Astrocyte of the cerebellum (primary cell): ENCODE measurements around the gene GAST.

Experiments used
- DNase-seq: peaks from one replicate; pipeline ENCODE4 v3.0.0-alpha.2; 2011; ENCODE audit warnings: low read depth
- H3K4me3 ChIP-seq: 2 replicates; pipeline ENCODE4 v1.5.1; 2011; ENCODE audit warnings: mild to moderate bottlenecking, low read depth, low read length, moderate library complexity
- in situ Hi-C: cut with HindIII; loops from 2 replicates; pipeline ENCODE4 v1.10.0; 2017; ENCODE audit warnings: low sequenced_read_pairs
- TF ChIP-seq, protein P1 (sequence below): IDR thresholded peaks from 2 replicates; pipeline ENCODE4 v1.5.1; 2012; ENCODE audit warnings: low read length, low read depth, moderate library complexity, mild to moderate bottlenecking; ENCODE audit errors: missing control alignments

GAST gene, protein sequence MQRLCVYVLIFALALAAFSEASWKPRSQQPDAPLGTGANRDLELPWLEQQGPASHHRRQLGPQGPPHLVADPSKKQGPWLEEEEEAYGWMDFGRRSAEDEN

DNA sequence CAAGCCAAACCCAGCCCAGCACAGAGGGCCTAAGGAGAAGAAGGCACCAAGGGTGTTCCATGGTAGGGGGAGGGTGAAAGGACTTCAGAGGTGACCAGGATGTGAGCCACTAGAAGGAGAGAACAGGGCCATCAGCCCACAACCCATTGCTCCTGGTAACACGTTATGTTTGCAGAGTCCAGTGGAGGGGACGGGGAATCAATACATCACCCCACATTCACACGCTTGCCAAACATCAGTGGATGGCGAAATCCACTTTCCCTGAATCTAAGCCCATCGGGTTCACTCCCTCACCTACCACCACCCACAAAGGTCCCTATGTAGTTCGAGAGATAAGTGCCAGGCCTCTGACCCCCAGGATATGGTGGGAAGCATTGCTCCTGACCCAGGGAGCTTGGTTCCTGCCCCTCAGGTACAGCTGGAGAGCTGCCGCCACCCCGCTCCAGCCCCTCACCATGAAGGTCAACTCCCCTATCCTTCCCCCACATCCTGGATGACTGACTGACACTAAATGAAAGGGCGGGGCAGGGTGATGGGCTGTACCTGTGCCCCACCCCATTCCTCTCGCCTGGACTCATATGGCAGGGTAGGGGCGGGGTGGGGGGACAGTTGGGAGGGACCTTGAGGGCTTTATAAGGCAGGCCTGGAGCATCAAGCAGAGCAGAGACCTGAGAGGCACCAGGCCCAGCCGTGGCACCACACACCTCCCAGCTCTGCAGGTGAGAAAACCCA, at the start of gene GAST:
Gene GAST, plus strand, starts transcription at position 663 of the 732 bp plus-strand sequence. CDS start 3,106 bp downstream, outside the sequence.
- no peak for DNase-seq
- TF ChIP-seq, protein P1, sequence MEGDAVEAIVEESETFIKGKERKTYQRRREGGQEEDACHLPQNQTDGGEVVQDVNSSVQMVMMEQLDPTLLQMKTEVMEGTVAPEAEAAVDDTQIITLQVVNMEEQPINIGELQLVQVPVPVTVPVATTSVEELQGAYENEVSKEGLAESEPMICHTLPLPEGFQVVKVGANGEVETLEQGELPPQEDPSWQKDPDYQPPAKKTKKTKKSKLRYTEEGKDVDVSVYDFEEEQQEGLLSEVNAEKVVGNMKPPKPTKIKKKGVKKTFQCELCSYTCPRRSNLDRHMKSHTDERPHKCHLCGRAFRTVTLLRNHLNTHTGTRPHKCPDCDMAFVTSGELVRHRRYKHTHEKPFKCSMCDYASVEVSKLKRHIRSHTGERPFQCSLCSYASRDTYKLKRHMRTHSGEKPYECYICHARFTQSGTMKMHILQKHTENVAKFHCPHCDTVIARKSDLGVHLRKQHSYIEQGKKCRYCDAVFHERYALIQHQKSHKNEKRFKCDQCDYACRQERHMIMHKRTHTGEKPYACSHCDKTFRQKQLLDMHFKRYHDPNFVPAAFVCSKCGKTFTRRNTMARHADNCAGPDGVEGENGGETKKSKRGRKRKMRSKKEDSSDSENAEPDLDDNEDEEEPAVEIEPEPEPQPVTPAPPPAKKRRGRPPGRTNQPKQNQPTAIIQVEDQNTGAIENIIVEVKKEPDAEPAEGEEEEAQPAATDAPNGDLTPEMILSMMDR = no peak
- in situ Hi-C loops = no loop called here

GRCh38 chr17:41663451-41664171, 48.5 kb upstream of the GAST start:
- in situ Hi-C loops = loop anchor here (25.0 kb wide), 1 partner anchor 751 kb away; no protein-coding TSS in a partner anchor
- H3K4me3 ChIP-seq = no peak overlapping the region
- DNase-seq = no peak
- TF ChIP-seq, protein P1 = no peak

More for the DNA sequence above, at the start of gene GAST:
- no peak within 1 kb of the TSS for H3K4me3 ChIP-seq

- DNase-seq = no peak
- in situ Hi-C loops = loop anchor here (25.0 kb wide), 1 partner anchor 752 kb away; no protein-coding TSS in a partner anchor
- no peak overlapping the region for H3K4me3 ChIP-seq
- TF ChIP-seq, protein P1 = no peak
These were observed 48.0 kb upstream of the GAST start for GRCh38 chr17:41664172-41664457.

- in situ Hi-C loops = loop anchor here (25.0 kb wide), 1 partner anchor 753 kb away; no protein-coding TSS in a partner anchor
- no peak for DNase-seq
- TF ChIP-seq, protein P1 = no peak
- H3K4me3 ChIP-seq = no peak overlapping the region
These were observed 47.3 kb upstream of the GAST start for GRCh38 chr17:41664587-41665565.

GRCh38 chr17:41665566-41666236, 46.4 kb upstream of the GAST start:
- TF ChIP-seq, protein P1 = peak; percentile 90
- H3K4me3 ChIP-seq = peak overlapping the region; percentile 43
- in situ Hi-C loops = loop anchor here (25.0 kb wide), 1 partner anchor 753 kb away; no protein-coding TSS in a partner anchor
- no peak for DNase-seq
